CD4-positive, CD25-positive, alpha-beta regulatory T cell (primary cell): Measurements from ENCODE around the gene CHN1. TPM values are rescaled to one million over a fixed set of nuclear protein-coding genes. Genes with fewer than 3 reads are reported as not detected.

Experiments used
- ATAC-seq, 2 donors: fragments of 150-1000 bp; cut with Tn5 transposase; one replicate each; pipeline ENCODE4 v1.10.0; 2021; ENCODE audit warnings: low read depth in 2 of 2, moderate number of reproducible peaks in 2 of 2, moderate library complexity in 1 of 2
- DNase-seq, 3 donors: peaks; one replicate each; pipeline versions ENCODE4 v3.0.0 to v3.0.0-alpha.2; 2012 to 2022; ENCODE audit warnings: mixed read lengths in 1 of 3
- H3K27ac ChIP-seq: one replicate; pipeline ENCODE4 v1.7.0; 2013; ENCODE audit warnings: mild to moderate bottlenecking, low read length; ENCODE audit not compliant: insufficient read depth, poor library complexity, severe bottlenecking
- H3K27me3 ChIP-seq: one replicate; pipeline ENCODE4 v1.7.0; 2013; ENCODE audit warnings: low read length; ENCODE audit not compliant: control insufficient read depth, insufficient read depth
- H3K36me3 ChIP-seq: one replicate; pipeline ENCODE4 v1.7.0; 2013; ENCODE audit warnings: mild to moderate bottlenecking, low read length, moderate library complexity; ENCODE audit not compliant: control insufficient read depth, insufficient read depth
- H3K4me1 ChIP-seq: 2 replicates; pipeline ENCODE4 v1.7.0; 2013; ENCODE audit warnings: mild to moderate bottlenecking, low read length; ENCODE audit not compliant: insufficient read depth, control insufficient read depth, poor library complexity, severe bottlenecking
- H3K4me3 ChIP-seq: one replicate; pipeline ENCODE4 v1.7.0; 2013; ENCODE audit warnings: low read depth, mild to moderate bottlenecking, low read length, moderate library complexity
- H3K9me3 ChIP-seq, 2 experiments: 1 replicate in 1 of 2; 2 replicates in 1 of 2; pipeline ENCODE4 v1.7.0; 2013; ENCODE audit warnings: low read length in 2 of 2, mild to moderate bottlenecking in 1 of 2, moderate library complexity in 1 of 2; ENCODE audit not compliant: control insufficient read depth in 2 of 2
- H3K27ac Mint-ChIP-seq, 3 donors: one replicate each; pipeline ENCODE4 v1.8.0; 2020 to 2022; ENCODE audit warnings: mild to moderate bottlenecking in 3 of 3, mixed read lengths in 3 of 3, moderate library complexity in 2 of 3
- H3K27me3 Mint-ChIP-seq: one replicate; pipeline ENCODE4 v1.8.0; 2022; ENCODE audit warnings: mild to moderate bottlenecking, mixed read lengths
- H3K36me3 Mint-ChIP-seq: one replicate; pipeline ENCODE4 v1.8.0; 2020; ENCODE audit warnings: mixed read lengths
- H3K4me1 Mint-ChIP-seq, 4 donors: one replicate each; pipeline ENCODE4 v1.8.0; 2020 to 2022; ENCODE audit warnings: mixed read lengths in 4 of 4, mild to moderate bottlenecking in 1 of 4
- H3K4me3 Mint-ChIP-seq, 4 donors: one replicate each; pipeline ENCODE4 v1.8.0; 2020 to 2022; ENCODE audit warnings: mild to moderate bottlenecking in 4 of 4, mixed read lengths in 4 of 4, moderate library complexity in 3 of 4
- H3K9me3 Mint-ChIP-seq, 7 donors: one replicate each; pipeline ENCODE4 v1.8.0; 2020 to 2022; ENCODE audit warnings: mixed read lengths in 7 of 7, mild to moderate bottlenecking in 3 of 7, moderate library complexity in 2 of 7
- polyA plus RNA-seq, 4 donors: library from polyadenylated mRNA; unstranded; fragments of 300-500 nt; fragmentation: Illumina TruSeq; gene quantifications; one replicate each; pipeline ENCODE4 v1.2.3, GENCODE V29; 2021
- total RNA-seq: library from RNA; stranded (reverse); gene quantifications from one replicate; pipeline ENCODE4 v1.2.3, GENCODE V29; 2022

CHN1 gene
- total and polyA plus RNA-seq, 5 donors from 2014 or later, result 6.6 to 17.9 (median 12.0) TPM

DNA sequence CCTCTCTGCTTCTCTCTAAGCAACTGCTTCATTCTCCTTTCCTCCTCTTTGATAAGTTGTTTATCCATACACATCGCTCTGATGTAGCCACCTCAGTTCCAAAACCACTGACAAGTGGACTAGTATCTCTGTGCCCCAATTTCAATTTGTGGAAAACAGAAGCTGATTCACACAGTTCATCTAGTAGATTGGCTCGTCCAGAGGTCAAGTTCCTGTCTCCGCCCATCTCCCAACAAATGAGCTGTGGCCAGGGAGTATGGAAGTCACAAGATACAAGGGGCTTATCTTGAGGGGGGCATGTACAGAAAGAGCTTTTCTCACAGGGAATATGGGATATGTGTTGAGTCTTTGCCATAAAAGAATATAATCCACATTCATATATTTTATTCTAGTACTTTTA is 17.7 kb upstream of the CHN1 start:
- peaks cover 7% of the 10 kb centered on the region for H3K27me3 Mint-ChIP-seq
- Histone ChIP-seq H3K36me3 (no peaks in the 10 kb centered on the region), H3K4me3 (no peak overlapping the region), H3K27me3 (no peaks in the 10 kb centered on the region), H3K27ac (no peak overlapping the region), H3K4me1 (no peaks in the 10 kb centered on the region), H3K9me3 (no peaks in the 10 kb centered on the region)
- H3K27ac Mint-ChIP-seq, result no peak overlapping the region
- H3K4me1 Mint-ChIP-seq, result no peaks in the 10 kb centered on the region
- DNase-seq (no peak), ATAC-seq (no peak)
- no peaks in the 10 kb centered on the region for H3K36me3 Mint-ChIP-seq
- no peak overlapping the region for H3K4me3 Mint-ChIP-seq
- peaks cover 0 to 5% (median 0%) of the 10 kb centered on the region in 7 donors for H3K9me3 Mint-ChIP-seq

DNA sequence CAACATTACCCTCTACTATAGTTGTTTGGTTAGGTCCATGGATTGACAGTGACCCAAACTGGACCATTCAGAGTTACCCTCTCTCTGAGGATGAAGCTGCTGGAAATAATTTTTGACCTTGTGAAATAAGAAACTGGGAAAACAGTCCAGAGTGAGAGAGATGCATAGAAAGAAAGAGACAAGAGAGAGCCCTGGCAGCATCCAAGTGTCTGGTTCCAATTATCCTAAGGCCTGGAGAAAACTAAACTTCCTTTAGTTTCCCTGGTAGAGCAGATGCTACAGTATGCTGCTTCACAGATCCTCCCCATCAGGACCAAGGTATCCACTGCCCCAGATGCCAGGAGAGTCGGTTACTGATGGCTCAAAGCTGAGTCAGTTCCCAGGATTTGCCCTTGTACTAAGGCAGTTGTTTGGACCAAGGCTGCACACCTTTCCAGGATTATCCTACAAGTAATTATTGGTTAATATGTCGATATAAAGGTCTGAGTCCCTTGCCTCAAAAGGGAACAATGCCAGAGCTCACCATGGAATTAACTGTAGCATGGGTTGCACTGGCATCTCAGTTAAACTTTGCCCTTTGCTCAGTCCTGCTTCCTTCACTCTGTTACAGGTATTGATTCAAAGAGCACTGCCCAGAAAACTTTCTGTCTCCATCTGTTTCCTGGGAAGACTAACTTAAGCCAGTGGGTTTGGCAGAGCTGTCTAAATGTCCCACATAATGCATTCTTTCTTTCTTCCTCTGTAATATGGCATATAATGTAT is 14.6 kb upstream of the CHN1 start:
- Mint-ChIP-seq H3K27ac (no peak overlapping the region), H3K4me1 (no peaks in the 10 kb centered on the region), H3K27me3 (peaks cover under 1% of the 10 kb centered on the region), H3K4me3 (no peak overlapping the region), H3K36me3 (no peaks in the 10 kb centered on the region), H3K9me3 (no peaks in the 10 kb centered on the region)
- Histone ChIP-seq H3K4me1 (no peaks in the 10 kb centered on the region), H3K9me3 (no peaks in the 10 kb centered on the region), H3K27me3 (no peaks in the 10 kb centered on the region), H3K36me3 (no peaks in the 10 kb centered on the region), H3K4me3 (no peak overlapping the region), H3K27ac (no peak overlapping the region)
- DNase-seq, result no peak
- no peak for ATAC-seq

DNA sequence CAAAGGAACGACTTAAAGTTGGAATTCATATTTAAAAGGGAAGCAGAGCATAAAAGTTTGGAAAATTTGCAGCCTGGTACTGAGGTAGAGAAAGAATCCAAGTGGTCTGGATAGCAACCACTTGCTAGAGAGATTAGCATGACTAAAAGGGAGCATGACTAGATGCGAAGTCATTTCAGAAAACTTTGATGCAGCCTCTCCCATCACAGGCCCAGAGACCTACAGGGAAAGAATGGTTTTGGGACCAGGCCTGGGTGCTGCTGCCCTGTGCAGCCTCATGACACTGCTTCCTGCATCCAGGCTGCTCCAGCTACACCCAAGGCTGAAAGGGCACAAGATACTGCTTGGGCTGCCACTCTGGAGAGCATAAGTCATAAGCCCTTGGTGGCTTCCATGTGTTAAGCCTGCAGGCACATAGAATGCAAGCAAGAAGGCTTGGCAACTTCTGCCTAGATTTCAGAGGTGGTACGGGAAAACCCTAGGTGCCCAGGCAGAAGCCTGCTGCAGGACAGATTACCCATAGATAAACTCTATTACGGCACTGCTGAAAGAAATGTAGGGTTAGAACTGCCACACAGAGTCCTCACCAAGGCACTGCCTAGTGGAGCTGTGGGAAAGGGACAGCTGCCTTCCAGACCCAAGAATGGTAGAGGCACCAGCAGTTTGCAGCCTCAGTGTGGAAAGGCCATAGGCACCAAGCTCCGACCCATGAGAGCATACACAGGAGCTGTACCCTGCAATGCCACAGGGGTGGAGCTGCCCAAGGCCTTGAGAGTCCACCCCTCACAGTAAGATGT is 12.6 kb upstream of the CHN1 start:
- no peak overlapping the region for H3K4me3 ChIP-seq
- Mint-ChIP-seq H3K9me3 (no peaks in the 10 kb centered on the region), H3K4me3 (no peak overlapping the region), H3K4me1 (no peaks in the 10 kb centered on the region), H3K27me3 (peaks cover 4% of the 10 kb centered on the region), H3K36me3 (no peaks in the 10 kb centered on the region), H3K27ac (no peak overlapping the region)
- no peaks in the 10 kb centered on the region for H3K27me3 ChIP-seq
- no peaks in the 10 kb centered on the region for H3K4me1 ChIP-seq
- no peaks in the 10 kb centered on the region for H3K9me3 ChIP-seq
- H3K27ac ChIP-seq, result no peak overlapping the region
- H3K36me3 ChIP-seq, result no peaks in the 10 kb centered on the region
- ATAC-seq (no peak), DNase-seq (no peak)

DNA sequence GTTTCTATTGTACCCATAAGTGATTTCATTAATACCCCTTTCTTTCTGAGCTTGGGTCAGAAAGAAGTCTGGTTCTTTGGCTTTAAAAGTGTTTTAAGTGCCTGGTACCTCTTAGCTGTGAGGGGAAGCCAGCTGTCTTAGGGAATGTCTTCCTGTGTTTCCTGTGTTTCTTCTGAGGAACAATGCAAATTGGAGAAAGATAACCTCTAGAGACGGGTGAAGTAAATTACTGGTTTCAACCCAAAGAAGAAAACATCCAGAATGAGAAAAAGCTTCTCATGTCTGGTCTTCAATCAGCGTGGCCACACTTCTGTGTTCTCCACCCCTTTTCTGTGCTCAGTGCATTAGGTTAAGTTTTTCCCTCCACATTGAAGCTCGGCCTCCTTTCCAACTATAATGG is 10.2 kb upstream of the CHN1 start:
- Mint-ChIP-seq H3K4me1 (no peaks in the 10 kb centered on the region), H3K27ac (no peak overlapping the region), H3K9me3 (no peaks in the 10 kb centered on the region), H3K27me3 (peaks cover 4% of the 10 kb centered on the region), H3K4me3 (no peak overlapping the region), H3K36me3 (no peaks in the 10 kb centered on the region)
- peaks cover 2% of the 10 kb centered on the region for H3K27me3 ChIP-seq
- DNase-seq (no peak), ATAC-seq (no peak)
- H3K4me1 ChIP-seq, result no peaks in the 10 kb centered on the region
- no peak overlapping the region for H3K4me3 ChIP-seq
- H3K36me3 ChIP-seq, result no peaks in the 10 kb centered on the region
- no peak overlapping the region for H3K27ac ChIP-seq
- H3K9me3 ChIP-seq, result no peaks in the 10 kb centered on the region

DNA sequence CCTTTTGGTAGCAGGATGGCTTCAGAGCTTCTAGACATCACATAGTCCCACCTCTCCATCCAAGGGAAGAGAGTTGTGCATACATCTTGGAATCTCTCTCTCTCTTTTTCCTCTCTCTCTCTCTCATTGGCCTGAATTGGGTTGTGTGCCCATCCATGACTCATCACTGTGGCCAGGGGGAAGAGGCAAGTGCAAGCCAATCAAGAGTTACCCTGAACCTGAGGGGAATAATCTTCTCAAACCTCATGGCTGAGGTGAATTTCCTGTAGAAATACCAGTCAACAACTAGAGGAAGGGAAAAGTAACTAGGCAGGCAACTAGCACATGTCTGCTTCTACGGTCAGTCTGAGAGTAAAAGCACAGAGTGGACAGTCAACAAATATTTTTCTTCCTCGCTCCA is 7.3 kb upstream of the CHN1 start:
- no peaks in the 10 kb centered on the region for H3K4me1 ChIP-seq
- ATAC-seq (no peak), DNase-seq (no peak)
- H3K27ac ChIP-seq, result no peak overlapping the region
- Mint-ChIP-seq H3K4me3 (no peak overlapping the region), H3K27ac (no peak overlapping the region), H3K27me3 (peaks cover 23% of the 10 kb centered on the region), H3K9me3 (no peaks in the 10 kb centered on the region), H3K36me3 (no peaks in the 10 kb centered on the region), H3K4me1 (no peaks in the 10 kb centered on the region)
- no peaks in the 10 kb centered on the region for H3K9me3 ChIP-seq
- peaks cover 8% of the 10 kb centered on the region for H3K27me3 ChIP-seq
- no peaks in the 10 kb centered on the region for H3K36me3 ChIP-seq
- H3K4me3 ChIP-seq, result no peak overlapping the region

DNA sequence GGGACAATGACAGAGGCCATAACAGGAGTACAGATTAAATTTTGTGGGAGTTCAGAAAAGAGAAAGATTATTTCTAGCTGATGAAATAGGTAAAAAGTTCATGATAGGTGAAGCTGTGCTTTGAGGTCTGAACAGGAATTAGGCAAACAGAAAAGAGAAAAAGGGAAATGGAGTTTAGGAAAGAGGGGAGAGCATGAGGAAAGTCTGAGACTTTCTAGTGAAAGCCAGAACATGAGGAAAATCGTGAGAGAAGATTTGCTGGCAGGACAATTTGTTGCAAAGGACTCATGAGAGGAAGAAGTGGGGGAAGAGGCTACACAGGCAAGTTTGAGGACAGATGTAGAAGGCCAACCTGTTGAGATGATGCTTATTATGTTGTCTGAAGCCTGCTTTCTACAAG is 6.3 kb upstream of the CHN1 start:
- Mint-ChIP-seq H3K27ac (no peak overlapping the region), H3K4me1 (no peaks in the 10 kb centered on the region), H3K36me3 (no peaks in the 10 kb centered on the region), H3K27me3 (peaks cover 34% of the 10 kb centered on the region), H3K4me3 (no peak overlapping the region), H3K9me3 (no peaks in the 10 kb centered on the region)
- H3K27ac ChIP-seq, result no peak overlapping the region
- no peak for ATAC-seq
- H3K27me3 ChIP-seq, result peaks cover 13% of the 10 kb centered on the region
- no peak for DNase-seq
- no peaks in the 10 kb centered on the region for H3K4me1 ChIP-seq
- no peaks in the 10 kb centered on the region for H3K9me3 ChIP-seq
- no peaks in the 10 kb centered on the region for H3K36me3 ChIP-seq
- no peak overlapping the region for H3K4me3 ChIP-seq

DNA sequence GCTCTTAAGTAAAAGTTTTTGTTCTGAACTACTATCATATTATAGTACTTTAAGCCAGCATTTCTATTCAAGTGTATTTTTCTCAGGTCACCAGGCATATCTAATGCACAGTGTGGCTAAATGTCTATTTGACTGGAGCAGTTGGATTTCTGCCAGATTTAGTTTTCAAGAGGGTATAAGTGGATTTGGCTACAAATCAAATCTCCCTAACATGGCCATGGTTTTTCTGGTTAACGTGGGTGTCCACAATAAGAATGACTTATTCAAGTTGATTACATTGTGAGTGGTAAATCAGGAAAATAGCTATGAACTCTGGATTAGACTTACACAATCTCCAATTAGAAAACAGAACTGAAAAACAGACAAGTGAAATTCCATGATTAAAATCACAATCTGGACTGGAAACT is 5.7 kb upstream of the CHN1 start:
- Mint-ChIP-seq H3K27me3 (peaks cover 39% of the 10 kb centered on the region), H3K27ac (no peak overlapping the region), H3K4me1 (peaks cover 0 to 2% (median 0%) of the 10 kb centered on the region in 4 donors), H3K9me3 (no peaks in the 10 kb centered on the region), H3K4me3 (no peak overlapping the region), H3K36me3 (no peaks in the 10 kb centered on the region)
- H3K4me3 ChIP-seq, result no peak overlapping the region
- no peak overlapping the region for H3K27ac ChIP-seq
- ATAC-seq, result no peak
- H3K27me3 ChIP-seq, result peaks cover 18% of the 10 kb centered on the region
- no peaks in the 10 kb centered on the region for H3K9me3 ChIP-seq
- DNase-seq, result no peak
- H3K36me3 ChIP-seq, result no peaks in the 10 kb centered on the region
- H3K4me1 ChIP-seq, result no peaks in the 10 kb centered on the region
